Measurements from ENCODE around the gene COPZ2. TPM values are rescaled to one million over a fixed set of nuclear protein-coding genes. Genes with fewer than 3 reads are reported as not detected.

Gene COPZ2
- total RNA-seq, 4 donors from 2014 or later: 9.7 to 17.2 (median 12.5) TPM

- Histone ChIP-seq H3K9me3 (no peaks in the 10 kb centered on the region), H3K4me3 (no peak overlapping the region), H3K4me1 (peaks cover 14% of the 10 kb centered on the region), H3K27ac (no peak overlapping the region), H3K27me3 (peaks cover 16% of the 10 kb centered on the region), H3K36me3 (no peaks in the 10 kb centered on the region)
- TF ChIP-seq POLR2A (IDR thresholded peaks at IDR 0.05): no peak
- TF ChIP-seq POLR2AphosphoS5 (IDR thresholded peaks at IDR 0.05): no peak
- no peak for TF ChIP-seq EP300 (IDR thresholded peaks at IDR 0.05)
- TF ChIP-seq, protein P1, sequence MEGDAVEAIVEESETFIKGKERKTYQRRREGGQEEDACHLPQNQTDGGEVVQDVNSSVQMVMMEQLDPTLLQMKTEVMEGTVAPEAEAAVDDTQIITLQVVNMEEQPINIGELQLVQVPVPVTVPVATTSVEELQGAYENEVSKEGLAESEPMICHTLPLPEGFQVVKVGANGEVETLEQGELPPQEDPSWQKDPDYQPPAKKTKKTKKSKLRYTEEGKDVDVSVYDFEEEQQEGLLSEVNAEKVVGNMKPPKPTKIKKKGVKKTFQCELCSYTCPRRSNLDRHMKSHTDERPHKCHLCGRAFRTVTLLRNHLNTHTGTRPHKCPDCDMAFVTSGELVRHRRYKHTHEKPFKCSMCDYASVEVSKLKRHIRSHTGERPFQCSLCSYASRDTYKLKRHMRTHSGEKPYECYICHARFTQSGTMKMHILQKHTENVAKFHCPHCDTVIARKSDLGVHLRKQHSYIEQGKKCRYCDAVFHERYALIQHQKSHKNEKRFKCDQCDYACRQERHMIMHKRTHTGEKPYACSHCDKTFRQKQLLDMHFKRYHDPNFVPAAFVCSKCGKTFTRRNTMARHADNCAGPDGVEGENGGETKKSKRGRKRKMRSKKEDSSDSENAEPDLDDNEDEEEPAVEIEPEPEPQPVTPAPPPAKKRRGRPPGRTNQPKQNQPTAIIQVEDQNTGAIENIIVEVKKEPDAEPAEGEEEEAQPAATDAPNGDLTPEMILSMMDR (IDR thresholded peaks at IDR 0.05): no peak
- WGBS: 85% methylated on average over 3 of the region's 3 CpGs
- no peak for DNase-seq (ENCODE audit: low spot score in 2 of 2)
Measured at GRCh38 chr17:48010193-48010592, 27.4 kb downstream of the COPZ2 start.

DNA sequence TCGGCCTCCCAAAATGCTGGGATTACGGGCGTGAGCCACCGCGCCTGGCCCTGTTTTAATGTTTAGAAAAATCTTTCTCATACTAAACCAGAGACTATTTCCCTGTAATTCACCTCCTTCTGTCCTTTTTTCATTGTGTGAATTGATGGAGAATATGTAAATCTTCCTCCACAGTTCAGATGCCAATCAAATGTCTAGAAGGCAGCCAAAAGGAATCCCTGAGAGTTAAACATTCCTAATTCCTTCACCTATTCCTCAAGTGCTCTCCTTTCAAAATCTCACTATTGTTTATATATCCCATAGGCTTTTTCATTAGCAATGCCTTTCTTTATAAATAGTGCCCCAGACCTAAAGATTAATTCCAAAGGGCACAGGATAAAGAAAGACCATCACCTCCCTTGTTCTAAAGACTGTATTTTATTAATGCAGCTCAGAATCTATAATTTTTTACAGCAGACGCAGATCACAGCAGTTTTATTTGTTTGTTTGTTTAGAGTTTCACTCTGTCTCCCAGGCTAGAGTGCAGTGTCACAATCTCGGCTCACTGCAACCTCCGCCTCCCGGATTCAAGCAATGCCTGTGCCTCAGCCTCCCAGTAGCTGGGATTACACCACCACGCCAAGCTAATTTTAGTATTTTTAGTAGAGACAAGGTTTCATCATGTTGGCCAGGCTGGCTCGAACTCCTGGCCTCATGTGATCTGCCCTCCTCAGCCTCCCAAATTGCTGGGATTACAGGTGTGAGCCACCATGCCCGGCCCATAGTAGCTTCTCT lies 30.5 kb downstream of the COPZ2 start:
- no peak for DNase-seq (ENCODE audit: low spot score in 2 of 2)
- 89% methylated on average over 12 of the region's 12 CpGs for WGBS

GRCh38 chr17:48004983-48005382 lies 32.6 kb downstream of the COPZ2 start:
- no peak for DNase-seq (ENCODE audit: low spot score in 2 of 2)
- no peaks in the 10 kb centered on the region for H3K9me3 ChIP-seq
- WGBS: 63% methylated on average over 3 of the region's 3 CpGs
- H3K36me3 ChIP-seq: no peaks in the 10 kb centered on the region
- H3K4me1 ChIP-seq: peaks cover 19% of the 10 kb centered on the region
- no peaks in the 10 kb centered on the region for H3K27me3 ChIP-seq
- TF ChIP-seq EP300 (IDR thresholded peaks at IDR 0.05) (no peak), POLR2AphosphoS5 (IDR thresholded peaks at IDR 0.05) (no peak)
- TF ChIP-seq, protein P1 (IDR thresholded peaks at IDR 0.05): no peak
- no peak overlapping the region for H3K4me3 ChIP-seq
- no peak overlapping the region for H3K27ac ChIP-seq

More for the DNA sequence above, 30.5 kb downstream of the COPZ2 start:
- H3K27me3 ChIP-seq: peaks cover 10% of the 10 kb centered on the region
- no peaks in the 10 kb centered on the region for H3K9me3 ChIP-seq
- H3K4me3 ChIP-seq: no peak overlapping the region
- no peak overlapping the region for H3K27ac ChIP-seq
- peaks cover 26% of the 10 kb centered on the region for H3K4me1 ChIP-seq
- no peaks in the 10 kb centered on the region for H3K36me3 ChIP-seq
- no peak for TF ChIP-seq EP300 (IDR thresholded peaks at IDR 0.05)
- TF ChIP-seq POLR2AphosphoS5 (IDR thresholded peaks at IDR 0.05): no peak
- TF ChIP-seq, protein P1 (IDR thresholded peaks at IDR 0.05): no peak
- no peak for TF ChIP-seq POLR2A (IDR thresholded peaks at IDR 0.05)

DNA sequence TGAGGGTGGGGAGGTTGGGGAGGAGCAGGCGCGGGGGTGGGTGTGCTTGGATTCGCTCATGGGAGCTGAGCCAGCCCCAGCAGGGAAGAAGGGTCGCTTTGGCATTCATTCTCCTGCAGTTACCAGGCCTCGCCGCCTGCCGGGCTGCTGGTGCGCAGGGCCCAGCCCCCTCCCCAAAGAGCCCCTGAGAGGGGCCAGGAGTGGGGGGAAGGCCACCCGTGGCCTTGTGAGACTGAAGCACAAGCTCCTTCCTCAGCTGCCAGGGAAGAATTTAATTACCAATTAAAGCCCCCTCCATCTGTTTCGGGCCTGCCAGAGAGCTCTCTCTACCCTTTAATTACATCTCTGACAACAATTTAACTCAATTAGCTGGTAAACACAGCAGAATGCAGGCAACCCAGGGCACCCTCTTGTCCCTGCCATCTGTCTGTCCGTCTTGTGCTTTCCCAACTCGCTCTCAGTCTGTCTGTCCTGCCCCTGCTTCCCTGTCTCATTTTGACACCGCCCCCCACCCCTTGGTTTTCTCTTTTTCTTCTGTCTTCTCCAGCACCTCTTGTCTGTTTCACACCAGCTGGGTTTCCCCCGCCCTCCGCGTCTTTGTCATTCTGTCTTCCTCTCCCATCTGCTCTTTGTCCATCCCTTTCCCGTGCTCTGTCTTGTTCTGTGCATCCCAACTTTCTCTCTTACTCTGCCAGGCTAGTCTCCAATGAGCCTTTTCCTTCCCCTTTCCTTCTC lies 34.0 kb downstream of the COPZ2 start:
- no peak overlapping the region for H3K27ac ChIP-seq
- DNase-seq (ENCODE audit: low spot score in 2 of 2): no peak
- peaks cover 19% of the 10 kb centered on the region for H3K4me1 ChIP-seq
- H3K9me3 ChIP-seq: no peaks in the 10 kb centered on the region
- TF ChIP-seq EP300 (IDR thresholded peaks at IDR 0.05) (no peak), POLR2AphosphoS5 (IDR thresholded peaks at IDR 0.05) (no peak), POLR2A (IDR thresholded peaks at IDR 0.05) (no peak)
- TF ChIP-seq, protein P1 (IDR thresholded peaks at IDR 0.05): no peak
- H3K4me3 ChIP-seq: no peak overlapping the region
- 76% methylated on average over 10 of the region's 17 CpGs for WGBS
- no peaks in the 10 kb centered on the region for H3K27me3 ChIP-seq
- H3K36me3 ChIP-seq: no peaks in the 10 kb centered on the region

DNA sequence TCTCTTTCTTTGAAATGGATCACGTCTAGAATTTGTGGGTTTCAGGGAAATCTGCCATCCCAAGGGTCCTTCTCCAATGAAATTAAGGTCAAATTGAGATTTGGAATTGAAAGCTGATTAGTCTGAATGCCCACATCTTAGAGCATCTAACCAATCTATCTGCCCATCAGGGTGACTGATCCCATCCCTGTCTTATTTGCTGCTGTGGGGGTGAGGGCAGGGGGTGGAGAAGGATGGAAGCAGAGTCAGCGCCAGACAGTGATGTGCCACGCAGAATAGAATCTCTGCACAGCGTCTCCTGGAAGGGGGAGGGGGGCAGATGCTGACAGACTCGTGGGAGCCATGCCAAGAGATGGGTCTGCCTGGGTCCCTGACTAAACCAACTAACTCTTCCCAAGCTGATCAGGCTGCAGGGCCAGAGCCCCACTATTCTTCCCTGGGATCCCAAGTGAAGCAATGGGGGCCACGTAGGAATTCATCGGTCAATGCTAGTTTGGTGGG lies 34.6 kb downstream of the COPZ2 start:
- H3K27ac ChIP-seq: peak overlapping the region; percentile 39
- no peak for DNase-seq (ENCODE audit: low spot score in 2 of 2)

More for the DNA sequence above, 34.6 kb downstream of the COPZ2 start:
- H3K36me3 ChIP-seq: no peaks in the 10 kb centered on the region
- no peak overlapping the region for H3K4me3 ChIP-seq
- peaks cover 19% of the 10 kb centered on the region for H3K4me1 ChIP-seq
- 70% methylated on average over 7 of the region's 7 CpGs for WGBS
- H3K27me3 ChIP-seq: no peaks in the 10 kb centered on the region
- TF ChIP-seq EP300 (IDR thresholded peaks at IDR 0.05) (no peak), POLR2AphosphoS5 (IDR thresholded peaks at IDR 0.05) (no peak), POLR2A (IDR thresholded peaks at IDR 0.05) (no peak)
- TF ChIP-seq, protein P1 (IDR thresholded peaks at IDR 0.05): no peak
- no peaks in the 10 kb centered on the region for H3K9me3 ChIP-seq

Data from suprapubic skin (tissue), 4 donors.